NCI-H1092 (cell line): Measurements from ENCODE around the gene TRIM67.

Source experiments
- DNase-seq: peaks from one replicate; lab custom pipeline; 2025; lab: John Stamatoyannopoulos, UW

Gene TRIM67

GRCh38 chr1:231233735-231234417, 72.0 kb downstream of the TRIM67 start:
- DNase-seq, result no peak

- no peak for DNase-seq
These were observed 72.6 kb downstream of the TRIM67 start for GRCh38 chr1:231234506-231234905.

- DNase-seq, result no peak
These were observed 73.8 kb downstream of the TRIM67 start for GRCh38 chr1:231235526-231236207.

- no peak for DNase-seq
These were observed 74.3 kb downstream of the TRIM67 start for GRCh38 chr1:231236208-231236591.

GRCh38 chr1:231236938-231237337, 75.1 kb downstream of the TRIM67 start:
- no peak for DNase-seq

GRCh38 chr1:231238298-231238697, 76.4 kb downstream of the TRIM67 start:
- no peak for DNase-seq

GRCh38 chr1:231240531-231240882, 78.6 kb downstream of the TRIM67 start:
- no peak for DNase-seq

- peak; percentile 82 for DNase-seq
These were observed 79.3 kb downstream of the TRIM67 start, which contains the start of gene GNPAT for GRCh38 chr1:231240883-231241735. GNPAT (plus strand) TSS chr1:231241212; CDS start chr1:231241379, 167 bp downstream.

GRCh38 chr1:231241750-231242149, 79.9 kb downstream of the TRIM67 start:
- DNase-seq, result no peak

GRCh38 chr1:231242516-231243198, 80.8 kb downstream of the TRIM67 start:
- no peak for DNase-seq

- DNase-seq, result no peak
These were observed 86.9 kb downstream of the TRIM67 start for GRCh38 chr1:231248778-231249177.

- DNase-seq, result no peak
These were observed 90.5 kb downstream of the TRIM67 start for GRCh38 chr1:231252336-231252735.

- DNase-seq, result no peak
These were observed 98.5 kb downstream of the TRIM67 start for GRCh38 chr1:231260351-231260750.

- no peak for DNase-seq
These were observed 102.8 kb downstream of the TRIM67 start for GRCh38 chr1:231264642-231265041.

- DNase-seq, result no peak
These were observed 103.5 kb downstream of the TRIM67 start for GRCh38 chr1:231265379-231265778.

GRCh38 chr1:231266811-231267322, 105.0 kb downstream of the TRIM67 start:
- DNase-seq, result no peak
